HepG2 (cell line): ENCODE results near the gene P4HB.

Experiments used
- CTCF ChIP-seq: sonication (generic); formaldehyde crosslinking; IDR thresholded peaks from 2 replicates; pipeline ENCODE4 v1.5.0; 2020; ENCODE audit warnings: mild to moderate bottlenecking, missing genetic modification reagents, moderate library complexity
- RAD21 ChIP-seq: fragments of 450-650 bp; formaldehyde crosslinking; IDR thresholded peaks from 2 replicates; pipeline ENCODE4 v1.5.0; 2020; ENCODE audit warnings: mild to moderate bottlenecking
- TEAD3 ChIP-seq: optimal IDR thresholded peaks from 2 replicates; pipeline ENCODE3; 2016; ENCODE audit warnings: borderline replicate concordance
- ZFP36 ChIP-seq: fragments of 150-350 bp; IDR thresholded peaks from 2 replicates; pipeline ENCODE4 v1.6.1; 2018; ENCODE audit warnings: borderline replicate concordance, low read length, low read depth; ENCODE audit not compliant: partially characterized antibody

DNA sequence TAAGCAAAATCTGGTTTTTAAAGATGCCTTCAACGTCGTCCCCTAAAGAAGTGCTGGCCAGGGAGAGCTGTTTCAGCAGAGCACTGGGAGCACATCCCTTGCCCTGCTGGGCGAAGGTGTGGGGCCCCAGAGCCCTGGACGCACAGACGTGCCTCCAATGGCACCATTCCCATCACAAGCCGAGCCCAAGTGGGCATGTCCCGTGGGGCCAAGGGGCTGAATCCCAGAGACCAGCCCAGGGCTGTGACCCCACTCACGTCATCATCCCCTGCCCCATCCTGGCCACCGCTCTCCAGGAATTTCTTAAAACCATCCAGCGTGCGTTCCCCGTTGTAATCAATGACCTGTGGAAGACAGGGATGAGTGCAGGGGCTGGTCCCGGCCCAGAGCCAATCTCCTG, 15.4 kb downstream of the P4HB start:
- TF ChIP-seq RAD21 (CRISPR knock-in tag), result 0 out of 2 replicates have a peak, but pooled peaks have one; percentile 12
- TF ChIP-seq TEAD3 (CRISPR knock-in tag), result no peak
- TF ChIP-seq ZFP36, result no peak
- TF ChIP-seq CTCF, result no peak
